Astrocyte (in vitro differentiated cells and primary cell): Measurements from ENCODE around the gene SH3RF1. TPM values are rescaled to one million over a fixed set of nuclear protein-coding genes. Genes with fewer than 3 reads are reported as not detected.

ENCODE experiments used
- DNase-seq: peaks from one replicate; pipeline ENCODE4 v3.0.0-alpha.2; 2010; ENCODE audit warnings: low read depth
- FAIRE-seq: peaks from 2 replicates; lab custom pipeline; 2011; peaks lifted over from hg19 to GRCh38; lab: Jason Lieb, UNC
- H2AFZ ChIP-seq: 2 replicates; pipeline ENCODE4 v1.6.0; 2012; ENCODE audit warnings: low read depth, low read length, inconsistent platforms
- H3K27ac ChIP-seq: 2 replicates; pipeline ENCODE4 v1.5.1; 2011; ENCODE audit warnings: low read depth, low read length, inconsistent platforms
- H3K27me3 ChIP-seq: 2 replicates; pipeline ENCODE4 v1.6.0; 2011; ENCODE audit warnings: low read length, inconsistent platforms; ENCODE audit not compliant: insufficient read depth
- H3K36me3 ChIP-seq: 2 replicates; pipeline ENCODE4 v1.5.1; 2011; ENCODE audit warnings: low read length, inconsistent platforms; ENCODE audit not compliant: insufficient read depth
- H3K4me1 ChIP-seq: 2 replicates; pipeline ENCODE4 v1.5.1; 2011; ENCODE audit warnings: low read length, inconsistent platforms; ENCODE audit not compliant: insufficient read depth
- H3K4me2 ChIP-seq: 2 replicates; pipeline ENCODE4 v1.6.0; 2012; ENCODE audit warnings: low read length, inconsistent platforms
- H3K4me3 ChIP-seq: 2 replicates; pipeline ENCODE4 v1.5.1; 2011; ENCODE audit warnings: low read depth, mild to moderate bottlenecking, low read length, inconsistent platforms; ENCODE audit not compliant: insufficient read depth
- H3K79me2 ChIP-seq: 2 replicates; pipeline ENCODE4 v1.6.0; 2012; ENCODE audit warnings: mild to moderate bottlenecking, low read length, inconsistent platforms; ENCODE audit not compliant: insufficient read depth
- H3K9ac ChIP-seq: 2 replicates; pipeline ENCODE4 v1.6.0; 2012; ENCODE audit warnings: mild to moderate bottlenecking, low read length, inconsistent platforms
- H3K9me3 ChIP-seq: 2 replicates; pipeline ENCODE4 v1.5.1; 2012; ENCODE audit warnings: low read depth, mild to moderate bottlenecking, low read length, inconsistent platforms; ENCODE audit not compliant: insufficient read depth
- H4K20me1 ChIP-seq: 2 replicates; pipeline ENCODE4 v1.6.0; 2012; ENCODE audit warnings: low read length, inconsistent platforms; ENCODE audit not compliant: insufficient read depth
- H3K27ac Mint-ChIP-seq: one replicate; pipeline ENCODE4 v1.8.0; 2021; ENCODE audit warnings: mild to moderate bottlenecking, mixed read lengths; ENCODE audit not compliant: unreplicated experiment
- H3K27me3 Mint-ChIP-seq: one replicate; pipeline ENCODE4 v1.8.0; 2021; ENCODE audit warnings: low read depth, mixed read lengths; ENCODE audit not compliant: unreplicated experiment
- H3K36me3 Mint-ChIP-seq: one replicate; pipeline ENCODE4 v1.8.0; 2021; ENCODE audit warnings: low read depth, mixed read lengths; ENCODE audit not compliant: unreplicated experiment
- H3K4me1 Mint-ChIP-seq: one replicate; pipeline ENCODE4 v1.8.0; 2021; ENCODE audit warnings: low read depth, mixed read lengths; ENCODE audit not compliant: unreplicated experiment
- H3K4me3 Mint-ChIP-seq: one replicate; pipeline ENCODE4 v1.8.0; 2021; ENCODE audit warnings: mild to moderate bottlenecking, moderate library complexity, mixed read lengths; ENCODE audit not compliant: unreplicated experiment
- H3K9me3 Mint-ChIP-seq: one replicate; pipeline ENCODE4 v1.8.0; 2021; ENCODE audit warnings: mild to moderate bottlenecking, mixed read lengths; ENCODE audit not compliant: unreplicated experiment
- CTCF ChIP-seq: IDR thresholded peaks from 2 replicates; pipeline ENCODE4 v1.5.1; 2011; ENCODE audit warnings: low read depth, mild to moderate bottlenecking, inconsistent platforms, low read length, moderate library complexity; ENCODE audit not compliant: insufficient read depth
- EZH2 ChIP-seq: IDR thresholded peaks from 2 replicates; pipeline ENCODE4 v1.6.1; 2012; ENCODE audit warnings: mild to moderate bottlenecking, low read length, inconsistent platforms; ENCODE audit not compliant: insufficient read depth
- total RNA-seq: library from RNA; stranded (reverse); gene quantifications from 2 replicates; pipeline ENCODE4 v1.2.1, GENCODE V29; 2021

Gene SH3RF1
- total RNA-seq, 1 donor from 2014 or later: 25.9 TPM

GRCh38 chr4:169044714-169045447, 225.9 kb downstream of the SH3RF1 start:
- H3K4me3 Mint-ChIP-seq: no peak overlapping the region
- peaks cover 4% of the 10 kb centered on the region for H3K27me3 Mint-ChIP-seq
- no peak for TF ChIP-seq CTCF
- no peak for TF ChIP-seq EZH2
- Histone ChIP-seq H4K20me1 (no peaks in the 10 kb centered on the region), H3K9ac (no peak overlapping the region), H3K4me1 (no peaks in the 10 kb centered on the region), H2AFZ (no peak overlapping the region), H3K79me2 (no peaks in the 10 kb centered on the region), H3K36me3 (no peaks in the 10 kb centered on the region), H3K4me3 (no peak overlapping the region), H3K27me3 (no peaks in the 10 kb centered on the region), H3K4me2 (no peak overlapping the region), H3K27ac (no peak overlapping the region), H3K9me3 (no peaks in the 10 kb centered on the region)
- no peak overlapping the region for H3K27ac Mint-ChIP-seq
- H3K36me3 Mint-ChIP-seq: no peaks in the 10 kb centered on the region
- no peak for FAIRE-seq
- DNase-seq: no peak
- H3K9me3 Mint-ChIP-seq: no peaks in the 10 kb centered on the region
- no peaks in the 10 kb centered on the region for H3K4me1 Mint-ChIP-seq
